ENCODE measurements around the gene RFX8. TPM values are rescaled to one million over a fixed set of nuclear protein-coding genes. Genes with fewer than 3 reads are reported as not detected.
A peak's percentile ranks its signal among the peaks of the same experiment; 100 is the strongest.

Gene RFX8
- polyA plus RNA-seq, 3 donors, result not detected

GRCh38 chr2:101511381-101511780, 36.5 kb upstream of the RFX8 start:
- H3K4me3 Mint-ChIP-seq, result no peak overlapping the region
- no peak overlapping the region for H3K9ac ChIP-seq (ENCODE audit: insufficient read depth, low read length, poor library complexity, severe bottlenecking)
- no peaks in the 10 kb centered on the region for H3K36me3 ChIP-seq (replicated peaks in 1 of 2; ENCODE audit: control insufficient read depth in 1 of 2, insufficient read depth in 2 of 2, low read length in 2 of 2)
- no peaks in the 10 kb centered on the region for H3K9me3 ChIP-seq (replicated peaks in 1 of 2; ENCODE audit: control insufficient read depth in 1 of 2, insufficient read depth in 1 of 2, low read length in 2 of 2)
- H3K79me2 ChIP-seq (ENCODE audit: insufficient read depth, low read length), result no peaks in the 10 kb centered on the region
- H3K4me1 ChIP-seq (ENCODE audit: control insufficient read depth in 1 of 2, insufficient read depth in 2 of 2, low read length in 2 of 2), result peaks cover 19 to 22% of the 10 kb centered on the region in 2 donors
- peaks cover 2 to 15% (median 3%) of the 10 kb centered on the region in 3 donors for H3K27me3 Mint-ChIP-seq (ENCODE audit: low read depth in 3 of 3)
- H3K4me1 Mint-ChIP-seq, result peaks cover 18% of the 10 kb centered on the region
- H3K27me3 ChIP-seq (ENCODE audit: control insufficient read depth in 2 of 2, insufficient read depth in 2 of 2, low read length in 2 of 2), result no peaks in the 10 kb centered on the region
- no peaks in the 10 kb centered on the region for H4K20me1 ChIP-seq (ENCODE audit: insufficient read depth, low read length)
- WGBS (ENCODE audit: insufficient coverage), result no CpG with 5 or more reads among the region's 1 CpG
- peaks cover 1 to 11% (median 7%) of the 10 kb centered on the region in 7 donors for H3K9me3 Mint-ChIP-seq
- peaks cover under 1% of the 10 kb centered on the region in 2 donors for H3K36me3 Mint-ChIP-seq
- no peak overlapping the region for H3K4me3 ChIP-seq (replicated peaks in 1 of 3; ENCODE audit: low read depth in 2 of 3, low read length in 3 of 3)
- no peak overlapping the region for H3K4me2 ChIP-seq (replicated peaks; ENCODE audit: extremely low read depth, low read length, poor library complexity, severe bottlenecking)
- intact Hi-C loops (cut with micrococcal nuclease), result loop anchor here in 1 of 2 donors (10.0 kb wide), 1 partner anchor 47 kb away; no protein-coding TSS in a partner anchor
- no peak overlapping the region for H2AFZ ChIP-seq (ENCODE audit: insufficient read depth, low read depth, low read length, poor library complexity, severe bottlenecking)
- TF ChIP-seq, protein P1, sequence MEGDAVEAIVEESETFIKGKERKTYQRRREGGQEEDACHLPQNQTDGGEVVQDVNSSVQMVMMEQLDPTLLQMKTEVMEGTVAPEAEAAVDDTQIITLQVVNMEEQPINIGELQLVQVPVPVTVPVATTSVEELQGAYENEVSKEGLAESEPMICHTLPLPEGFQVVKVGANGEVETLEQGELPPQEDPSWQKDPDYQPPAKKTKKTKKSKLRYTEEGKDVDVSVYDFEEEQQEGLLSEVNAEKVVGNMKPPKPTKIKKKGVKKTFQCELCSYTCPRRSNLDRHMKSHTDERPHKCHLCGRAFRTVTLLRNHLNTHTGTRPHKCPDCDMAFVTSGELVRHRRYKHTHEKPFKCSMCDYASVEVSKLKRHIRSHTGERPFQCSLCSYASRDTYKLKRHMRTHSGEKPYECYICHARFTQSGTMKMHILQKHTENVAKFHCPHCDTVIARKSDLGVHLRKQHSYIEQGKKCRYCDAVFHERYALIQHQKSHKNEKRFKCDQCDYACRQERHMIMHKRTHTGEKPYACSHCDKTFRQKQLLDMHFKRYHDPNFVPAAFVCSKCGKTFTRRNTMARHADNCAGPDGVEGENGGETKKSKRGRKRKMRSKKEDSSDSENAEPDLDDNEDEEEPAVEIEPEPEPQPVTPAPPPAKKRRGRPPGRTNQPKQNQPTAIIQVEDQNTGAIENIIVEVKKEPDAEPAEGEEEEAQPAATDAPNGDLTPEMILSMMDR (IDR thresholded peaks at IDR 0.05), result no peak
- H3K27ac ChIP-seq (ENCODE audit: low read depth in 1 of 2, low read length in 2 of 2), result no peak overlapping the region
- H3K27ac Mint-ChIP-seq, result no peak overlapping the region
- no peak for DNase-seq

GRCh38 chr2:101509499-101510284, 34.8 kb upstream of the RFX8 start:
- H3K4me1 Mint-ChIP-seq, result peaks cover 17% of the 10 kb centered on the region
- no peaks in the 10 kb centered on the region for H3K36me3 Mint-ChIP-seq
- TF ChIP-seq, protein P1 (IDR thresholded peaks at IDR 0.05), result no peak
- Histone ChIP-seq H3K4me1 (ENCODE audit: control insufficient read depth in 1 of 2, insufficient read depth in 2 of 2, low read length in 2 of 2) (peaks cover 19 to 22% of the 10 kb centered on the region in 2 donors), H3K36me3 (replicated peaks in 1 of 2; ENCODE audit: control insufficient read depth in 1 of 2, insufficient read depth in 2 of 2, low read length in 2 of 2) (no peaks in the 10 kb centered on the region), H2AFZ (ENCODE audit: insufficient read depth, low read depth, low read length, poor library complexity, severe bottlenecking) (no peak overlapping the region), H3K27ac (ENCODE audit: low read depth in 1 of 2, low read length in 2 of 2) (no peak overlapping the region), H3K27me3 (ENCODE audit: control insufficient read depth in 2 of 2, insufficient read depth in 2 of 2, low read length in 2 of 2) (no peaks in the 10 kb centered on the region), H3K4me2 (replicated peaks; ENCODE audit: extremely low read depth, low read length, poor library complexity, severe bottlenecking) (no peak overlapping the region), H3K79me2 (ENCODE audit: insufficient read depth, low read length) (no peaks in the 10 kb centered on the region), H3K4me3 (replicated peaks in 1 of 3; ENCODE audit: low read depth in 2 of 3, low read length in 3 of 3) (no peak overlapping the region), H3K9me3 (replicated peaks in 1 of 2; ENCODE audit: control insufficient read depth in 1 of 2, insufficient read depth in 1 of 2, low read length in 2 of 2) (no peaks in the 10 kb centered on the region), H4K20me1 (ENCODE audit: insufficient read depth, low read length) (no peaks in the 10 kb centered on the region), H3K9ac (ENCODE audit: insufficient read depth, low read length, poor library complexity, severe bottlenecking) (no peak overlapping the region)
- peak overlapping the region in 6 of 7 donors; percentile 46 to 88 (median 74) for H3K27ac Mint-ChIP-seq
- WGBS (ENCODE audit: insufficient coverage), result 59% methylated on average over 6 of the region's 8 CpGs
- H3K9me3 Mint-ChIP-seq, result peaks cover 0 to 9% (median 3%) of the 10 kb centered on the region in 7 donors
- DNase-seq, result peak; percentile 77 to 88 (median 82)
- H3K4me3 Mint-ChIP-seq, result peak overlapping the region in 1 of 2 donors; percentile 5
- intact Hi-C loops (cut with micrococcal nuclease), result loop anchor here (10.0 kb wide), 2 partner anchors 45 to 165 kb away; no protein-coding TSS in a partner anchor
- peaks cover 0 to 12% (median 4%) of the 10 kb centered on the region in 3 donors for H3K27me3 Mint-ChIP-seq (ENCODE audit: low read depth in 3 of 3)
